HT-29 (cell line): ENCODE results near the gene CYSTM1. TPM values are rescaled to one million over a fixed set of nuclear protein-coding genes. Genes with fewer than 3 reads are reported as not detected.

Experiments used
- DNase-seq: peaks from one replicate; pipeline ENCODE4 v3.0.0-alpha.2; 2015; ENCODE audit warnings: low spot score
- total RNA-seq: library from RNA; depleted of rRNA; stranded (reverse); fragments of >200 nt; shearing (Covaris generic); gene quantifications from 2 replicates; pipeline ENCODE4 v1.2.3, GENCODE V29; 2014; rRNA removed

Gene CYSTM1
- total RNA-seq, 1 experiment from 2014 or later = 177 TPM

DNA sequence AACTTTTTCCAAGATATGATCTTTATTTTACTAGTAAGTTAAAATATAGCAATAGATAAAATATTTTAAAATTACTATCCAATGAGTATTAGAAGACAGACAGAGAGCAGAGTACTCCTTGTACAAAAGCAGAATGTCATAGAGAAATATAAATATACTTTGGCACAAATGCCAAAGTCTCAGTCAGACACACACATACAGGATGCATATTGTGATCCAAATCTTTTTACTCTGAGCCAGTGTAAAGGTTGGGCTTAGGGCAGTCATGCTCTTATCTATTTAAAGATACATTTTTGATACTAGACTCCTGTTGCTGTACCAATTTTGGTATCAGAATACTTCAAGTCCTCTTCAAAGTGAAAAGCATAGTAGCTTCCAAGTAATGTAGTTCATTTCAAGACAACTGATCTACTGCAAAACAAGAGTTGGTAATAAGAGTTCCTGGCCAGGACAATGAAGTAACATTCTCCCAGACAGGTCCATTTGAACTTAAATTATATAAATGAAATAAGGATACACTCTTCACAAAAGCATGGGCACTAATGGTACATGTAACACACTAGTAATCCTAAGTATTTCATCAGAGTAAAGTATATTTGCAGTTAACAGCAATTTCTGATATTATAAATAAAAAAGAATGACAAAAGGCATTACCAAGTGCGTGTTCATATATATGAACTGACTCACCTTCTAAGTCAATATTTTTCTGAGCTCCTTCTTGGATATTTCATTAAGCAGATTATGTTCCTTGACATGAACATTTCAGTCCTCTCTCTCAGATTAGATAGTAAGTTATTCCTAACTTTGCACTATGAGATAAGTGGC is 117.4 kb downstream of the CYSTM1 start:
- no peak for DNase-seq

Other genes with a start within 250 kb of the CYSTM1 start
- not detected in 2 replicates for gene NRG2, start 131.9 kb upstream of the CYSTM1 start, total RNA-seq
- 9.9 and 11.3 TPM in 2 replicates for gene PURA, start 61.1 kb upstream of the CYSTM1 start, total RNA-seq
- 1.1 and 1.7 TPM in 2 replicates for gene IGIP, start 49.3 kb upstream of the CYSTM1 start, total RNA-seq
- 60.7 and 61.2 TPM in 2 replicates for gene PFDN1, start 127.9 kb downstream of the CYSTM1 start, total RNA-seq
- gene HBEGF, start 171.4 kb downstream of the CYSTM1 start, total RNA-seq = 40.9 and 46.3 TPM in 2 replicates
- gene SLC4A9, start 185.0 kb downstream of the CYSTM1 start, total RNA-seq = 0.08 and 0.86 TPM in 2 replicates
- 68.9 and 74.6 TPM in 2 replicates for gene ANKHD1, start 226.6 kb downstream of the CYSTM1 start, total RNA-seq